ENCODE results near the gene BTBD18.

Gene BTBD18, protein sequence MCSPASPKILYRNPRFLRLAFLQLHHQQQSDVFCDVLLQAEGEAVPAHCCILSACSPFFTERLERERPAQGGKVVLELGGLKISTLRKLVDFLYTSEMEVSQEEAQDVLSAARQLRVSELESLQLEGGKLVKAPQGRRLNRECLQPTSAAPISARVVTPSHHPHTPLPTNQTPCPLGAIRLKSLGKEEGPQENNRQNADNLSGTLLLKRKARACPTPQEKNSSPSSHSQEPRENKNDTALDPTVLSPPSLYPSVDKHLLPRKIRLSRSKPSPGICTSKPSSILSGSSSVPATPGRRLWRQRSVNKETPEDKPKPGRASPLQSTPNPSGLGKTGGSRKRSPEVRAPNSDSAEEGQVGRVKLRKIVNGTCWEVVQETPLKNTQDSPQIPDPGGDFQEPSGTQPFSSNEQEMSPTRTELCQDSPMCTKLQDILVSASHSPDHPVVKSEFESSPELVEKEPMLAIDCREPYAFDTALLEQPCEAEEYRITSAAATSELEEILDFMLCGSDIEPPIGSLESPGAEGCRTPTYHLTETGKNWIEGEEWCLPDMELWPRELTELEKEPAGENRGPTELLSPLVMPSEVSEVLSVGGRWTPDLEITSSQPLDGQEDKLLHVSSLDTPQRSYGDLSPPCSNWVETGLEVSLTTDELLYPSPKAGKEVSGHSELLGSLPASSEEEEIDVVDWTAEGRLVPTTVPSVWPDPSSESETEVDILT

DNA sequence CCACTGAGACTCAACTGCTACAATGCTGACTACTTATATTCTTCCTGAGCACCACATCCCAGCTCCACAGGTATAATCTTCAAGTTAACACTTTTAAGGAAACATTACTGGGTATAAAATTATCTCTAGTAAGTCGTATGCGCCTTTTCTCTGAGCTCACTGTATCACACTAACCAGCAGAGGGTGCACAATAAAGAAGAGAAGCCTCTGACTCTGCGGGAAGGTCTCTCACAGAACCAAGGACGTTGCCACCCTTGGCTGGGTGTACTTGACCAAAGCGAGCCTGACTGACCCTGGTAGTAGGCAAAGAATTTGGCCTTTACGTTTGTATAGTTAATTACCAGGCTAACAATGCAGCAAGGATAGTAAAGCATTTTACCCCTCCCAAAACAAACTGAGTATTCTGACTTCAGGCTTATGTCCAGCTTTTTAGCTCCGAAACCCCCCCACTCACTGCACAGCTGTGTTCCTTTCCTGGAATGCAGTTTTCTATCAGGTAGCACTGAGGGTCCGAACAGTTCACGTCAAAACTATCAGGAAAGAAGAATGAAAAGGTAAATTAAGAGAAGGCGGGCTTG lies at the start of gene BTBD18:
Gene BTBD18 (minus strand): TSS at position 144 of the 578 bp plus-strand sequence. CDS start 631 bp downstream, outside the sequence.
- H3K4me3 ChIP-seq (ENCODE audit: low read length in 2 of 2) = no peak within 1 kb of the TSS
- H3K27me3 ChIP-seq (ENCODE audit: control insufficient read depth in 2 of 2, insufficient read depth in 2 of 2, low read length in 2 of 2) = no peaks in the 10 kb centered on the region
- no peaks in the 10 kb centered on the region for H3K36me3 ChIP-seq (ENCODE audit: control insufficient read depth in 2 of 2, insufficient read depth in 2 of 2, low read length in 2 of 2)
- H3K9ac ChIP-seq (ENCODE audit: low read depth in 1 of 2, low read length in 2 of 2) = peak within 1 kb of the TSS in 1 of 2 donors; percentile 13
- H3K4me1 ChIP-seq (ENCODE audit: control insufficient read depth in 2 of 2, insufficient read depth in 2 of 2, low read length in 2 of 2) = peaks cover 0 to 3% of the 10 kb centered on the region in 2 donors
- H3K9me3 ChIP-seq (ENCODE audit: control insufficient read depth in 2 of 2, low read length in 2 of 2) = no peaks in the 10 kb centered on the region
- H3K27ac ChIP-seq (ENCODE audit: low read depth in 2 of 2, low read length in 2 of 2) = no peak within 1 kb of the TSS

DNA sequence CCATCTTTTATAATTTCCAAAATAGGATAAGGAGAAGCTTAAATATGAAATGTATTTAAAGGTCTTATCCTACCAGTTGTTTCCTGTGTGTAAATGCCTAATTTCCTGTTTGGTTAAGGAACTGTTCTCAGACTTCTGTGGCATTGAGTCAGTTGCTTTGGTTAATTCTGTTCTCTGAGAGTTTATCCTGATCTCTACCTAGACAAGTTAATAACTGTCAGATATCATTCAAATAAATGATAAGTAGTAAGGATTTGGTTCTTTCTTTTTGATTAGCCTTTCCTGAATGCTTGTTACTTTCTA lies 49.5 kb upstream of the BTBD18 start:
- Histone ChIP-seq H3K36me3 (ENCODE audit: control insufficient read depth in 2 of 2, insufficient read depth in 2 of 2, low read length in 2 of 2) (peaks cover 54 to 56% of the 10 kb centered on the region in 2 donors), H3K9ac (ENCODE audit: low read depth in 1 of 2, low read length in 2 of 2) (peak overlapping the region in 1 of 2 donors; percentile 39), H3K4me3 (ENCODE audit: low read length in 2 of 2) (no peak overlapping the region), H3K27ac (ENCODE audit: low read depth in 2 of 2, low read length in 2 of 2) (peak overlapping the region in 1 of 2 donors; percentile 92), H3K9me3 (ENCODE audit: control insufficient read depth in 2 of 2, low read length in 2 of 2) (no peaks in the 10 kb centered on the region), H3K4me1 (ENCODE audit: control insufficient read depth in 2 of 2, insufficient read depth in 2 of 2, low read length in 2 of 2) (peaks cover 20 to 26% of the 10 kb centered on the region in 2 donors), H3K27me3 (ENCODE audit: control insufficient read depth in 2 of 2, insufficient read depth in 2 of 2, low read length in 2 of 2) (no peaks in the 10 kb centered on the region)

DNA sequence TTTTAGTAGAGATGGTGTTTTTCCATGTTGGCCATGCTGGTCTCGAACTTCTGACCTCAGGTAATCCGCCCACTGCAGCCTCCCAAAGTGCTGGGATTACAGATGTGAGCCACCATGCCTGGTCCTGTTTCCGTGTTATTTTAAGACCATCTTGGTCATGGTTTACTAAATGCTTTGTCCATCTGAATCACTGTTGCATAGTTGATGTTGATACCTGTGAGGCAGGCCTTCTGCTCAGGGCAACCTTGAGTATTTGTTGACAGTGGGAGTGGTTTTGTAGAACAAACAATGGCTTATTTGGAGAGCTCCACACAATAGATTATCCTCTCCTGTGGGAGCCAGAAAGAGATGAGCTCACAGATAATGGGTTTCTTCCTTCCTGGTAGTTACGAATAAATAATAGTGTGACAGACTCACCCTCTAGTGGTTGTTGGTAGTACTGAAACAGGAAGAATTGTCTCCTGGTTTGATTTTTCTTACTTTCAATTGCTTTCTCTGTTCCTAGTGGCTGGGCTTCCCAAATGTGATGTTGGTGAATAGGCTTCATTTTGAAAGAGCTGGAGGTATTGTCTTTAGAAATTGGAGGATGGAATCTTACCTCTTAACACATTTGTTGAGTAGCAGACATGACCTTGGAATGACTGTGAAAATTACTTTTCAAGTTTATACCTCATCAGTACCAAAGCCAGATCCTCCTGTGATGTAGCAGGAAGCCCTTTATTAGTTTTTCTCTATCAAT lies 49.0 kb upstream of the BTBD18 start:
- Histone ChIP-seq H3K4me1 (ENCODE audit: control insufficient read depth in 2 of 2, insufficient read depth in 2 of 2, low read length in 2 of 2) (peaks cover 20 to 26% of the 10 kb centered on the region in 2 donors), H3K9ac (ENCODE audit: low read depth in 1 of 2, low read length in 2 of 2) (peak overlapping the region in 1 of 2 donors; percentile 50), H3K27me3 (ENCODE audit: control insufficient read depth in 2 of 2, insufficient read depth in 2 of 2, low read length in 2 of 2) (no peaks in the 10 kb centered on the region), H3K36me3 (ENCODE audit: control insufficient read depth in 2 of 2, insufficient read depth in 2 of 2, low read length in 2 of 2) (peaks cover 54 to 55% of the 10 kb centered on the region in 2 donors), H3K9me3 (ENCODE audit: control insufficient read depth in 2 of 2, low read length in 2 of 2) (no peaks in the 10 kb centered on the region), H3K4me3 (ENCODE audit: low read length in 2 of 2) (no peak overlapping the region), H3K27ac (ENCODE audit: low read depth in 2 of 2, low read length in 2 of 2) (peak overlapping the region; percentile 79 to 92)

DNA sequence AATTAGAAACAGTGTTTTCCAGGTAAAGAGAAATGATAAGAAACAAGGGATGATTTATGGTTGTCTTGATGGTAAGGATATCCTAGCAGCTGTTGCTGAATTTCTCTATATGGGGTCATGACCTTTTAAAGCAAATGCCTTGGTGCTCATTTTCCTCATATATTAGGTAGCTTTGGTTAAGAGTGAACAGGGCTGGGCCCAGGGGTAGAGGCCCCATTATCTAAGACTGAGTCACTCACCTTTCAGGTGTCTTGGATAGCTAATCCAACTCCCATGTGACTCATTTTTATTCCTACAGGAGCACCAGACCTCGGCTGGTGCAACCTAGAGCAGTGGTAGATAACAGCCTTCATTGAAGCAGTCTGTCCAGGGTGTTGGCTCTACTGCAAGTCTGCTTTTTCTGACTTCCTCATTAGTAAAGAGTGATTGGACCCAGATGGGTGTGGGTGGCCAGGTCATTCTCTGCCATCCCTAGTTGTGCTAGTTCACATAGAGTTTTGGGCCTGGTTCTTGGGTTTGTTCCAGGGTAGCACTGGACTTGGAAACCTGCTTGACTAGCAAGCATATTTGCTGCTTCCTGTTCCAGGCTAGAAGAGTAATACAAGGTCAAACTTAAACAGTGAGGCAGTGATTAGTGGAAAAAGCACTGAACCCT lies 47.4 kb upstream of the BTBD18 start:
- Histone ChIP-seq H3K27me3 (ENCODE audit: control insufficient read depth in 2 of 2, insufficient read depth in 2 of 2, low read length in 2 of 2) (no peaks in the 10 kb centered on the region), H3K9ac (ENCODE audit: low read depth in 1 of 2, low read length in 2 of 2) (peak overlapping the region; percentile 20 to 57), H3K36me3 (ENCODE audit: control insufficient read depth in 2 of 2, insufficient read depth in 2 of 2, low read length in 2 of 2) (peaks cover 45 to 48% of the 10 kb centered on the region in 2 donors), H3K4me1 (ENCODE audit: control insufficient read depth in 2 of 2, insufficient read depth in 2 of 2, low read length in 2 of 2) (peaks cover 25 to 28% of the 10 kb centered on the region in 2 donors), H3K9me3 (ENCODE audit: control insufficient read depth in 2 of 2, low read length in 2 of 2) (no peaks in the 10 kb centered on the region), H3K27ac (ENCODE audit: low read depth in 2 of 2, low read length in 2 of 2) (peak overlapping the region; percentile 91 to 92), H3K4me3 (ENCODE audit: low read length in 2 of 2) (no peak overlapping the region)

DNA sequence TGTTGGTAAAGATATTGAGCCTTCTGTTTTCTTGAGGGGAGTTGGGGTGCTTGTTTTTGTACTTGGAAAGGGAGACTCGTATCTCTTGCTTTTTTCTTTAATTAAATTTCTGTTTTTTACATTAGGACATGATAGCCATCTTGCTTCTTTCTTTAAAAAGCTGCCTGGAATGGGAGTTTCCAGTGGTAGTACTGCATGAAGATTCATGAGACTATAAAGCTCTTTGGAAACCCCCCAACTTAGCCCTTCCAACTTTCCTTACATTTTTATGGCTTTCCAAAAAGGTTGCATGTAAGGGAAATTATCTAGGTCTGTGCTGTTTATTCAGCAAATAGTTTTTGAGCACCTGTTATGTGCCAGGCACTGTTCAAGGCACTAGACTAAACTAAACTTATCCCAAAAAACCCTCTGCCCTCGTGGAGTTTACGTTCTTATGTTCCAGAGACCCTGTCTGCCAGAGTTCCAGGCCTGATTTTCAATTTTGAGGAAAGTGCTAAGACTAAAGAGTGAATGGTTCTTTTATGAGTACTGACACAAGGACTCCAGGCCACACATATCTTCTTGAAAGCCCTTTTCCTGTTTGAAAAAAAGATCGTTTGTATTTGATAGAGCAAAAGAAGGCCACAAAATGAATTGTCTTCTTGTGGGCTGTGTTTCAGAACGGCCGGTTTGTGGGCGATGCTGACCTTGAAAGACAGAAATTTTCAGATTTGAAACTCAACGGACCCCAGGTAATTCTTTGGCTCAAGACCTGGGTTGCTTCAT lies 41.9 kb upstream of the BTBD18 start:
- peak overlapping the region in 1 of 2 donors; percentile 31 for H3K9ac ChIP-seq (ENCODE audit: low read depth in 1 of 2, low read length in 2 of 2)
- H3K27ac ChIP-seq (ENCODE audit: low read depth in 2 of 2, low read length in 2 of 2) = peak overlapping the region; percentile 82 to 96
- no peaks in the 10 kb centered on the region for H3K27me3 ChIP-seq (ENCODE audit: control insufficient read depth in 2 of 2, insufficient read depth in 2 of 2, low read length in 2 of 2)
- H3K4me3 ChIP-seq (ENCODE audit: low read length in 2 of 2) = peak overlapping the region in 1 of 2 donors; percentile 59
- H3K9me3 ChIP-seq (ENCODE audit: control insufficient read depth in 2 of 2, low read length in 2 of 2) = no peaks in the 10 kb centered on the region
- peaks cover 42 to 50% of the 10 kb centered on the region in 2 donors for H3K4me1 ChIP-seq (ENCODE audit: control insufficient read depth in 2 of 2, insufficient read depth in 2 of 2, low read length in 2 of 2)
- H3K36me3 ChIP-seq (ENCODE audit: control insufficient read depth in 2 of 2, insufficient read depth in 2 of 2, low read length in 2 of 2) = peaks cover 25 to 26% of the 10 kb centered on the region in 2 donors

DNA sequence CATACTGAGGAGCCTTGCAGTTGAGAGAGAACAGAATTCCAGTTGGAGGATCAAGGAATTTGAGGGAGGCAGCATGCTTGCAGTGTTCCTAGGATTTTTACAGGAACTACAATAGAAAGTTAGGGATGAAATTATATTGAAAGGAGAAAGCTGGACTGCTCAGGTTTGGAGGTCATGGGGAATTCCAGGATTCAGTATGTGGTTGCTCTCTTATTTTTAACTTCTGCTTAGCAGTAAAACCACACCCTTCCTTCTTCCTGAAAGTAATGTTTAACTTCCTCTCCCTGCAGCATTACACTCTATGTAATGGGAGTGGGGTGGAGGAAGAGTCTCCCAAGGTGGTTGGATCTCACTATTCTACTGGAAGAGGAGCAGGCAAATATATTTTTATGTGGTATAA lies 41.3 kb upstream of the BTBD18 start:
- H3K9me3 ChIP-seq (ENCODE audit: control insufficient read depth in 2 of 2, low read length in 2 of 2) = no peaks in the 10 kb centered on the region
- no peaks in the 10 kb centered on the region for H3K27me3 ChIP-seq (ENCODE audit: control insufficient read depth in 2 of 2, insufficient read depth in 2 of 2, low read length in 2 of 2)
- H3K4me1 ChIP-seq (ENCODE audit: control insufficient read depth in 2 of 2, insufficient read depth in 2 of 2, low read length in 2 of 2) = peaks cover 45 to 52% of the 10 kb centered on the region in 2 donors
- peak overlapping the region; percentile 82 to 96 for H3K27ac ChIP-seq (ENCODE audit: low read depth in 2 of 2, low read length in 2 of 2)
- peak overlapping the region; percentile 57 to 65 for H3K9ac ChIP-seq (ENCODE audit: low read depth in 1 of 2, low read length in 2 of 2)
- peak overlapping the region; percentile 52 to 59 for H3K4me3 ChIP-seq (ENCODE audit: low read length in 2 of 2)
- H3K36me3 ChIP-seq (ENCODE audit: control insufficient read depth in 2 of 2, insufficient read depth in 2 of 2, low read length in 2 of 2) = peaks cover 24 to 25% of the 10 kb centered on the region in 2 donors

DNA sequence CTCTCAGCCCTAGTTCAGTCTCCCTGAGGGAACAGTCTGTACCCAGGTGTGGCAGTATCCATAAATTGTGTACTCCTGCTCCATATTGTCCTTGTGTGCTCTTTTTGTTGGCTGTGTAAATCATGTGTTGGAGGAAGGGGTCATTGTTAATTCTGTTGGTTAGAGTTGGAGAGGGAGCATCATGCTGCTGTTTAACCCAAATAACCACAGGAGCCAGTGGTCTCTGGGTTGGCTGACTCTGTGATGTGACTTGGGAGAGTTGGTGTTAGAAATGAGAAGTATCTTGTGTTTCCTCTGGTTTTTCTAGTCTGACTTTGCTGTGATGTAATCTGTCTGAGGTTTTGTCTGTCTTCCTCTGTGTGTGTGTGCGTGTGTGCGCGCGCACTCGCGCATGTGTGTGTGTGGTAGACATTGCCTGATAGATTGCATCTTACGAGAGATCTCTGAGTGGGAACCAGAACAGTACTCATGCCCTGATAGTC lies 40.5 kb upstream of the BTBD18 start:
- Histone ChIP-seq H3K4me3 (ENCODE audit: low read length in 2 of 2) (peak overlapping the region; percentile 2 to 52), H3K27ac (ENCODE audit: low read depth in 2 of 2, low read length in 2 of 2) (peak overlapping the region; percentile 82 to 96), H3K36me3 (ENCODE audit: control insufficient read depth in 2 of 2, insufficient read depth in 2 of 2, low read length in 2 of 2) (peaks cover 21 to 25% of the 10 kb centered on the region in 2 donors)

DNA sequence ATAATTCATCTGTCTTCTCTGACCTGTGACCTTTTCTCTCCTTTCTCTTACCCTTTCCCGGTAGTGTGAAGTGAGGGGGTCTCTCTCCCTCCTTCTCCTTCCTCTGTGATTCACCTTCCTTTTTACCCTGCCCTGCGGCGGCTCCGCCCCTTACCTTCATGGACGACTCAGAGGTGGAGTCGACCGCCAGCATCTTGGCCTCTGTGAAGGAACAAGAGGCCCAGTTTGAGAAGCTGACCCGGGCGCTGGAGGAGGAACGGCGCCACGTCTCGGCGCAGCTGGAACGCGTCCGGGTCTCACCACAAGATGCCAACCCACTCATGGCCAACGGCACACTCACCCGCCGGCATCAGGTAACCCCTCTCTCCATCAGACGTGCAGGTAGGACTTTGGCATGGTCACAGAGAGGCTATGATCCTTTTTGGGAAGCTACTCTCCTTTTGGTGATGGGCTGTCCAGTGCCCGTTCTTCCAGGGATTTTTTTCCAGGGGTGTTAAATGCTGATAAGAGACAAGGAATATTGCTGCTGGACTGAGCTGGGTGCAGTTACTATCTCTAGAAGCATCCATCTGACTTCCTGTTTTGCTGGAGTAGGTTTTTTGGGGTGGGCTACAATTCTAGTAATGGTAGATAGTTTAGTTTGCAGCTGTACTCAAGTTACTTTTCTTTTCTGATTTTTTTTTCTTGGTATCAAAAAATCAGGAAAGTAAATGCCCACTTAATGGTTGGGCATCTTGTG lies 39.9 kb upstream of the BTBD18 start:
- no peaks in the 10 kb centered on the region for H3K27me3 ChIP-seq (ENCODE audit: control insufficient read depth in 2 of 2, insufficient read depth in 2 of 2, low read length in 2 of 2)
- H3K4me3 ChIP-seq (ENCODE audit: low read length in 2 of 2) = peak overlapping the region; percentile 2 to 52
- peaks cover 17 to 20% of the 10 kb centered on the region in 2 donors for H3K36me3 ChIP-seq (ENCODE audit: control insufficient read depth in 2 of 2, insufficient read depth in 2 of 2, low read length in 2 of 2)
- H3K9ac ChIP-seq (ENCODE audit: low read depth in 1 of 2, low read length in 2 of 2) = peak overlapping the region; percentile 42 to 57
- peaks cover 57 to 66% of the 10 kb centered on the region in 2 donors for H3K4me1 ChIP-seq (ENCODE audit: control insufficient read depth in 2 of 2, insufficient read depth in 2 of 2, low read length in 2 of 2)
- no peaks in the 10 kb centered on the region for H3K9me3 ChIP-seq (ENCODE audit: control insufficient read depth in 2 of 2, low read length in 2 of 2)
- peak overlapping the region; percentile 82 to 96 for H3K27ac ChIP-seq (ENCODE audit: low read depth in 2 of 2, low read length in 2 of 2)

More for the DNA sequence above, 40.5 kb upstream of the BTBD18 start:
- peaks cover 52 to 60% of the 10 kb centered on the region in 2 donors for H3K4me1 ChIP-seq (ENCODE audit: control insufficient read depth in 2 of 2, insufficient read depth in 2 of 2, low read length in 2 of 2)
- H3K9me3 ChIP-seq (ENCODE audit: control insufficient read depth in 2 of 2, low read length in 2 of 2) = no peaks in the 10 kb centered on the region
- H3K27me3 ChIP-seq (ENCODE audit: control insufficient read depth in 2 of 2, insufficient read depth in 2 of 2, low read length in 2 of 2) = no peaks in the 10 kb centered on the region
- peak overlapping the region; percentile 42 to 57 for H3K9ac ChIP-seq (ENCODE audit: low read depth in 1 of 2, low read length in 2 of 2)

Measured in mucosa of rectum (tissue), 2 donors.